GM12873 (cell line): ENCODE results near the gene EML4.

ENCODE experiments used
- CTCF ChIP-seq: IDR thresholded peaks from 2 replicates; pipeline ENCODE4 v1.5.1; 2012; ENCODE audit warnings: low read depth, mild to moderate bottlenecking, moderate library complexity, low read length, control low read depth; ENCODE audit not compliant: insufficient read depth; ENCODE audit errors: missing control alignments

EML4 gene

GRCh38 chr2:42169100-42169873, at the start of gene EML4:
EML4 (plus strand) TSS chr2:42169353; CDS start chr2:42169612, 259 bp downstream.
- TF ChIP-seq CTCF = no peak

GRCh38 chr2:42123426-42123825, 45.7 kb upstream of the EML4 start:
- TF ChIP-seq CTCF = no peak

GRCh38 chr2:42124011-42124785, 45.0 kb upstream of the EML4 start:
- no peak for TF ChIP-seq CTCF

GRCh38 chr2:42125841-42126594, 43.1 kb upstream of the EML4 start:
- no peak for TF ChIP-seq CTCF

- TF ChIP-seq CTCF = no peak
These were observed 41.4 kb upstream of the EML4 start for GRCh38 chr2:42127425-42128424.

GRCh38 chr2:42128721-42129486, 40.2 kb upstream of the EML4 start:
- no peak for TF ChIP-seq CTCF
